Measurements from ENCODE around the gene SSTR3.

DNA sequence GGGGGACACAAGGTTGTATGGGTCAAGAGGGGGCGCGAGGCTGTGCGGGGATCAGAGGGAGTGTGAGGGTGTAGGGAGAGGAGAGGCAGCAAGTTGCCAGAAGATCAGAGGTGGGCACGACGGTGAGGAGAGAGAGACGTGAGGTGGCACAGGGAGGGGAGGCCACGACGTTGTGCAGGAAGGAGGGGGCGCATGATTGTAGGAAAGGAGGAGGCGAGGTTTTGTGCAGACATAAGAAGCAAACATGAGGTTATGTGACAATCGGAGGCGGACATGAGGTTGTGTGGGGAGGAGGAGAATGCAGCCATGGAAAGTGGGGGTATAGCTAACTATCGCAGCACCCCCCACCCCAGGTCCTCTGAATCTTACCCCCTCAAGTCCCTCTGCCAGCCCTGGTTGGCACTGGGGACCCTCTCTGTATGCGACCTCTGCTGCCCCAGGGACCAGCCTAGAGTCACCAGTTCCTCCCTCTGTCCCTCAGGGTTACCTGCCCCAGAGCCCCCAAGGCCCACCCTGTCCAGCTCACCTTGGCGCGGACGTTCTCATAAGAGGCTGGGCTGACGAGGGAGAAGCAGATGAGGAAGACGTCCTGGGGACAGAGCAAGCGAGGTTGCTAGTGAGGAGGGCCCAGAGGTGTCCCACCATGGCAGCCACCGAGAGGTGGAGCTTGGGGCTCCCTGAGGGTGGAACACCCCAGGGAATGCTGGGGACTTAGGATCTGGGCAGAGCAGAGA is 19.3 kb upstream of the SSTR3 start:
- TF ChIP-seq, protein P1, sequence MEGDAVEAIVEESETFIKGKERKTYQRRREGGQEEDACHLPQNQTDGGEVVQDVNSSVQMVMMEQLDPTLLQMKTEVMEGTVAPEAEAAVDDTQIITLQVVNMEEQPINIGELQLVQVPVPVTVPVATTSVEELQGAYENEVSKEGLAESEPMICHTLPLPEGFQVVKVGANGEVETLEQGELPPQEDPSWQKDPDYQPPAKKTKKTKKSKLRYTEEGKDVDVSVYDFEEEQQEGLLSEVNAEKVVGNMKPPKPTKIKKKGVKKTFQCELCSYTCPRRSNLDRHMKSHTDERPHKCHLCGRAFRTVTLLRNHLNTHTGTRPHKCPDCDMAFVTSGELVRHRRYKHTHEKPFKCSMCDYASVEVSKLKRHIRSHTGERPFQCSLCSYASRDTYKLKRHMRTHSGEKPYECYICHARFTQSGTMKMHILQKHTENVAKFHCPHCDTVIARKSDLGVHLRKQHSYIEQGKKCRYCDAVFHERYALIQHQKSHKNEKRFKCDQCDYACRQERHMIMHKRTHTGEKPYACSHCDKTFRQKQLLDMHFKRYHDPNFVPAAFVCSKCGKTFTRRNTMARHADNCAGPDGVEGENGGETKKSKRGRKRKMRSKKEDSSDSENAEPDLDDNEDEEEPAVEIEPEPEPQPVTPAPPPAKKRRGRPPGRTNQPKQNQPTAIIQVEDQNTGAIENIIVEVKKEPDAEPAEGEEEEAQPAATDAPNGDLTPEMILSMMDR (IDR thresholded peaks at IDR 0.05): no peak
- TF ChIP-seq, protein P2, sequence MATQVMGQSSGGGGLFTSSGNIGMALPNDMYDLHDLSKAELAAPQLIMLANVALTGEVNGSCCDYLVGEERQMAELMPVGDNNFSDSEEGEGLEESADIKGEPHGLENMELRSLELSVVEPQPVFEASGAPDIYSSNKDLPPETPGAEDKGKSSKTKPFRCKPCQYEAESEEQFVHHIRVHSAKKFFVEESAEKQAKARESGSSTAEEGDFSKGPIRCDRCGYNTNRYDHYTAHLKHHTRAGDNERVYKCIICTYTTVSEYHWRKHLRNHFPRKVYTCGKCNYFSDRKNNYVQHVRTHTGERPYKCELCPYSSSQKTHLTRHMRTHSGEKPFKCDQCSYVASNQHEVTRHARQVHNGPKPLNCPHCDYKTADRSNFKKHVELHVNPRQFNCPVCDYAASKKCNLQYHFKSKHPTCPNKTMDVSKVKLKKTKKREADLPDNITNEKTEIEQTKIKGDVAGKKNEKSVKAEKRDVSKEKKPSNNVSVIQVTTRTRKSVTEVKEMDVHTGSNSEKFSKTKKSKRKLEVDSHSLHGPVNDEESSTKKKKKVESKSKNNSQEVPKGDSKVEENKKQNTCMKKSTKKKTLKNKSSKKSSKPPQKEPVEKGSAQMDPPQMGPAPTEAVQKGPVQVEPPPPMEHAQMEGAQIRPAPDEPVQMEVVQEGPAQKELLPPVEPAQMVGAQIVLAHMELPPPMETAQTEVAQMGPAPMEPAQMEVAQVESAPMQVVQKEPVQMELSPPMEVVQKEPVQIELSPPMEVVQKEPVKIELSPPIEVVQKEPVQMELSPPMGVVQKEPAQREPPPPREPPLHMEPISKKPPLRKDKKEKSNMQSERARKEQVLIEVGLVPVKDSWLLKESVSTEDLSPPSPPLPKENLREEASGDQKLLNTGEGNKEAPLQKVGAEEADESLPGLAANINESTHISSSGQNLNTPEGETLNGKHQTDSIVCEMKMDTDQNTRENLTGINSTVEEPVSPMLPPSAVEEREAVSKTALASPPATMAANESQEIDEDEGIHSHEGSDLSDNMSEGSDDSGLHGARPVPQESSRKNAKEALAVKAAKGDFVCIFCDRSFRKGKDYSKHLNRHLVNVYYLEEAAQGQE (IDR thresholded peaks at IDR 0.05; ENCODE audit: insufficient read depth in 1 of 2, low read depth in 2 of 2, low read length in 1 of 2): no peak
- TF ChIP-seq POLR2AphosphoS5 (IDR thresholded peaks at IDR 0.05; ENCODE audit: low read depth, low read length): no peak

Measured in Panc1 (cell line).